ENCODE results near the gene MYNN. TPM values are rescaled to one million over a fixed set of nuclear protein-coding genes. Genes with fewer than 3 reads are reported as not detected.
A peak's percentile ranks its signal among the peaks of the same experiment; 100 is the strongest.

The MYNN gene
- total RNA-seq, 1 experiment from 2014 or later, result 20.4 TPM

GRCh38 chr3:169774186-169774585 is 990 bp downstream of the MYNN start:
- no peak for TF ChIP-seq CTCF (IDR thresholded peaks at IDR 0.05; ENCODE audit: unreplicated experiment)
- H3K27me3 Mint-ChIP-seq (ENCODE audit: insufficient read depth, unreplicated experiment), result no peaks in the 10 kb centered on the region
- POLR2A ChIA-PET, result interaction anchor here (0.9 to 3.5 kb wide), 10 partner anchors 9 to 733 kb away, joined by 3 to 50 read pairs (median 5); partner anchors contain the start of gene TERC
- BruUV-seq (replicated peaks), result TSS peak; percentile 22
- no peaks in the 10 kb centered on the region for H3K9me3 Mint-ChIP-seq (ENCODE audit: unreplicated experiment)
- H3K4me1 Mint-ChIP-seq (ENCODE audit: insufficient read depth, unreplicated experiment), result peaks cover 4% of the 10 kb centered on the region
- H3K36me3 Mint-ChIP-seq (ENCODE audit: insufficient read depth, unreplicated experiment), result peaks cover 68% of the 10 kb centered on the region
- no peak for DNase-seq (ENCODE audit: unreplicated experiment)
- intact Hi-C loops (cut with micrococcal nuclease), result loop anchor here (5.0 kb wide), 2 partner anchors 627 to 1038 kb away; no protein-coding TSS in a partner anchor
- H3K27ac Mint-ChIP-seq (ENCODE audit: low read depth, unreplicated experiment), result peak overlapping the region; percentile 99
- CTCF ChIA-PET, result interaction anchor here (0.5 to 2.5 kb wide), 3 partner anchors 11 to 651 kb away, joined by 3 to 14 read pairs (median 3); partner anchors contain the start of gene TERC
- H3K4me3 Mint-ChIP-seq (ENCODE audit: unreplicated experiment), result peak overlapping the region; percentile 94

GRCh38 chr3:169777822-169778221 is 4.6 kb downstream of the MYNN start:
- no peak overlapping the region for H3K4me3 Mint-ChIP-seq (ENCODE audit: unreplicated experiment)
- H3K27ac Mint-ChIP-seq (ENCODE audit: low read depth, unreplicated experiment), result peak overlapping the region; percentile 19
- H3K27me3 Mint-ChIP-seq (ENCODE audit: insufficient read depth, unreplicated experiment), result no peaks in the 10 kb centered on the region
- H3K4me1 Mint-ChIP-seq (ENCODE audit: insufficient read depth, unreplicated experiment), result peaks cover 13% of the 10 kb centered on the region
- TF ChIP-seq CTCF (IDR thresholded peaks at IDR 0.05; ENCODE audit: unreplicated experiment), result no peak
- CTCF ChIA-PET, result interaction anchor here (1.0 kb wide), 1 partner anchor 15 kb away, joined by 3 read pairs; no protein-coding TSS in a partner anchor
- DNase-seq (ENCODE audit: unreplicated experiment), result no peak
- no TSS peak for BruUV-seq (replicated peaks)
- intact Hi-C loops (cut with micrococcal nuclease), result no loop called here
- POLR2A ChIA-PET, result no interaction called here
- peaks cover 89% of the 10 kb centered on the region for H3K36me3 Mint-ChIP-seq (ENCODE audit: insufficient read depth, unreplicated experiment)
- no peaks in the 10 kb centered on the region for H3K9me3 Mint-ChIP-seq (ENCODE audit: unreplicated experiment)

- Mint-ChIP-seq H3K36me3 (ENCODE audit: insufficient read depth, unreplicated experiment) (peaks cover 82% of the 10 kb centered on the region), H3K27me3 (ENCODE audit: insufficient read depth, unreplicated experiment) (no peaks in the 10 kb centered on the region), H3K27ac (ENCODE audit: low read depth, unreplicated experiment) (no peak overlapping the region), H3K4me1 (ENCODE audit: insufficient read depth, unreplicated experiment) (peaks cover 13% of the 10 kb centered on the region), H3K9me3 (ENCODE audit: unreplicated experiment) (no peaks in the 10 kb centered on the region), H3K4me3 (ENCODE audit: unreplicated experiment) (no peak overlapping the region)
- ChIA-PET CTCF (interaction anchor here (0.6 kb wide), 1 partner anchor 111 kb away, joined by 3 read pairs; no protein-coding TSS in a partner anchor), POLR2A (interaction anchor here (1.1 to 2.0 kb wide), 3 partner anchors 11 to 26 kb away, joined by 5 to 7 read pairs (median 5); partner anchors contain the start of gene ACTRT3)
- BruUV-seq (replicated peaks), result no TSS peak
- TF ChIP-seq CTCF (IDR thresholded peaks at IDR 0.05; ENCODE audit: unreplicated experiment), result no peak
- DNase-seq (ENCODE audit: unreplicated experiment), result no peak
- intact Hi-C loops (cut with micrococcal nuclease), result no loop called here
These were observed 7.5 kb downstream of the MYNN start for GRCh38 chr3:169780742-169781141.

GRCh38 chr3:169781209-169781855 is 8.1 kb downstream of the MYNN start:
- H3K27ac Mint-ChIP-seq (ENCODE audit: low read depth, unreplicated experiment), result no peak overlapping the region
- no peak for TF ChIP-seq CTCF (IDR thresholded peaks at IDR 0.05; ENCODE audit: unreplicated experiment)
- no peaks in the 10 kb centered on the region for H3K9me3 Mint-ChIP-seq (ENCODE audit: unreplicated experiment)
- intact Hi-C loops (cut with micrococcal nuclease), result no loop called here
- DNase-seq (ENCODE audit: unreplicated experiment), result no peak
- H3K27me3 Mint-ChIP-seq (ENCODE audit: insufficient read depth, unreplicated experiment), result no peaks in the 10 kb centered on the region
- ChIA-PET CTCF (interaction anchor here (0.6 kb wide), 1 partner anchor 112 kb away, joined by 3 read pairs; no protein-coding TSS in a partner anchor), POLR2A (no interaction called here)
- no peak overlapping the region for H3K4me3 Mint-ChIP-seq (ENCODE audit: unreplicated experiment)
- BruUV-seq (replicated peaks), result no TSS peak
- H3K36me3 Mint-ChIP-seq (ENCODE audit: insufficient read depth, unreplicated experiment), result peaks cover 82% of the 10 kb centered on the region
- peaks cover 13% of the 10 kb centered on the region for H3K4me1 Mint-ChIP-seq (ENCODE audit: insufficient read depth, unreplicated experiment)
